Fibroblast of villous mesenchyme (primary cell): ENCODE results near the gene RGS3. TPM values are rescaled to one million over a fixed set of nuclear protein-coding genes. Genes with fewer than 3 reads are reported as not detected.

Experiments
- DNase-seq: peaks from one replicate; pipeline ENCODE4 v3.0.0-alpha.2; 2010; ENCODE audit warnings: low read depth
- H3K4me3 ChIP-seq: 2 replicates; pipeline ENCODE4 v1.5.1; 2011; ENCODE audit warnings: low read depth, mild to moderate bottlenecking, low read length
- CTCF ChIP-seq: IDR thresholded peaks from 2 replicates; pipeline ENCODE4 v1.5.1; 2012; ENCODE audit warnings: low read depth, mild to moderate bottlenecking, low read length; ENCODE audit not compliant: insufficient read depth
- total RNA-seq: library from RNA; depleted of rRNA; stranded (reverse); fragments of >200 nt; gene quantifications from 2 replicates; pipeline ENCODE4 v1.2.3, GENCODE V29; 2012

The RGS3 gene
- total RNA-seq, 1 donor = 37.1 TPM

GRCh38 chr9:113606510-113606909, 143.0 kb downstream of the RGS3 start:
- DNase-seq = no peak
- no peak for TF ChIP-seq CTCF
- H3K4me3 ChIP-seq = no peak overlapping the region

DNA sequence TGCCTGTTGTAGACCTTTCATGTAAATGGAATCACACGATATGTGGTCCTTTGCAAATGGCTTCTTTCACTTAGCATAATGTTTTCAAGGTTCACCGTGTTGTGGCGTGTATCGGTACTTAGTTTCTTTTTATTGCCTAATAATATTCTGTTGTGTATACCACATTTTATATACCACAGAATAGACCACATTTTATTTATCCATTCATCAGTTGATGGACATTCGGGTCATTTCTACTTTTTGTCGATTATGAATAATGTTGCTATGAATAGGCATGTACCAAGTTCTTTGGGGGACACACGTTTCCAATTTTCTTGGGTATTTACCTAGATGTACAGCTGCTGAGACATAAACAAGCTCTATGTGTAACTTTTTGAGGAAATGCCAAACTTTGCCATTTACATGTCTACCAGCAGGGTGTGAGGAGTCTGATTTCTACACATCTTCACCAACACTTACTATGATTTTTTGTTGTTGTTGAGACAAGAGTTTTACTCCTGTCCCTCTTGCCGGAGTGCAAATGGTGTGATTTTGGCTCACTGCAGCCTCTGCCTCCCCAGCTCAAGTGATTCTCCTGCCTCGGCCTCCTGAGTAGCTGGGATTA, 144.7 kb downstream of the RGS3 start:
- no peak for TF ChIP-seq CTCF
- no peak for DNase-seq
- H3K4me3 ChIP-seq = no peak overlapping the region

DNA sequence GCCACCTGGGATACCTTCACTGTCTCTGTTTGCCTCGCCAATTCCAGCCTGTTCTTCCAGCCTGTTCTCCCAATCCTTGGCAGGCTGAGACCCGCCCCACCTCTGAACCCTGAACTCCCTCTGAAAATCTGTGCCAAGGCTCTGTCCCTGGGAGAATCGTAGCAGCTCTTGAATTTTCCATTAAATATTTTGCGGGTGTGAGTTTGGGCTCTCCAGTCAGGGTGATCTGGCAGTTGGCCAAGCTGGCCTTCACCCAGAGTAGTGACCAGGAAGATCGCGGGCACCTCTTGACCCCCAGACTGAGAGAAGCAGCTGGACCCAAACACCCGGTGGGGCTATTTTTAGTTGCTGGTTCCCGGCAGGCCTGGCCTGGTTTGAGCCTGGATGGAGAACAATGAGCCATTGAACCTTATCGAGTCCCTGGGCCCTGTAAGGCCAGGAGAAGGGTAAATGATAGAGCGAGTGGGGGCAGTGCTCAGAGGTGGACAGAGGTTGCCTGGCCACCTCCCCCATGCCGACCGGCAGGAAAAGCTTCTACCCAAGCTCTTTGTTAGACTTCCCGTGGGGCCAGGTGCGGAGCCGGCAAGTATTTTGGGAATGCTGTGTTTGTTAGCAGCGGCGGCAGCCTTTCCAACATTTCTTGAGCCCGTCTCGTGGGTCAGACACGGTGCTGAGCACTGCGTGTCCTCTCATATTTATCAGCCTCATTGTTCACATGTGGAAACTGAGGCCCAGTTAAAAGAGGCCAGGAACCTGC, 146.2 kb downstream of the RGS3 start:
- no peak for TF ChIP-seq CTCF
- DNase-seq = peak; percentile 54
- no peak overlapping the region for H3K4me3 ChIP-seq

- DNase-seq = no peak
- no peak for TF ChIP-seq CTCF
- no peak overlapping the region for H3K4me3 ChIP-seq
Observed at GRCh38 chr9:113611461-113612215, 148.1 kb downstream of the RGS3 start.

DNA sequence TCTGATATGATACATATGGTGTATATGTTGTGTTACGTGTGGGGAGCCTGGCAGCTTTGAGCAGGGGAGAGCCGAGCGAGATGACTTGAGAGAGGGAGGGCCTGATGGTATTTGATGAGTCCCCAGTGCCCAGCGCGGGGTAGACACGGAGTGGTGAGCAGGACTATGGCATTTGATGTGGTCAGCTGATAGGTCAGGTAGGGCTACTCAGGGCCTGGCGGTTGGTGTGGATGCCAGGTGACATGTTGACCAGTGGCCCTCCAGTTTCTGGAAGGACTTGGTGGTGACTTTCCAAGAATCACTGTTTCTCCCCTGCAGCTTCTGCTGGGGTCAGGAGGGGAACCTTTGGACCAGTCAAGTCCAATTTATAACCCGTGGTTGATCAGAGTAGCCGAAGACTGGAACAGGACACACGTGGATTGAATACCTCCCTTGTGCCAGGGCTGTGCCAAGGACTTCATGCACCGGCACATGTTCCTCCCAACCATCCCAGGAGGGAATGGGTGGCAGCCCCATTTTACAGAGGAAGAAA, 148.8 kb downstream of the RGS3 start:
- no peak overlapping the region for H3K4me3 ChIP-seq
- TF ChIP-seq CTCF = no peak
- no peak for DNase-seq

GRCh38 chr9:113612828-113613227, 149.3 kb downstream of the RGS3 start:
- DNase-seq = no peak
- TF ChIP-seq CTCF = no peak
- no peak overlapping the region for H3K4me3 ChIP-seq
